Measurements from ENCODE around the gene TMEM175.

GRCh38 chr4:947491-947971 is 15.3 kb downstream of the TMEM175 start:
- TF ChIP-seq CTCF (IDR thresholded peaks at IDR 0.05) (no peak), POLR2A (IDR thresholded peaks at IDR 0.05) (no peak), POLR2AphosphoS5 (IDR thresholded peaks at IDR 0.05) (no peak)

Data from prostate gland (tissue), 2 donors.